ENCODE measurements around the gene TMEM229B.

Gene TMEM229B

GRCh38 chr14:67487937-67488893 is at the start of gene TMEM229B:
Gene TMEM229B, minus strand, starts transcription at chr14:67488721. Its CDS starts 14,798 bp downstream, at chr14:67473923.
- Mint-ChIP-seq H3K9me3 (peaks cover 7 to 16% of the 10 kb centered on the region in 2 donors), H3K4me1 (peaks cover 76% of the 10 kb centered on the region), H3K27me3 (peaks cover 23% of the 10 kb centered on the region), H3K4me3 (peak within 1 kb of the TSS; percentile 70 to 87), H3K27ac (peak within 1 kb of the TSS; percentile 64 to 96)
- peak; percentile 75 to 88 for DNase-seq
- ATAC-seq, result peak; percentile 98

GRCh38 chr14:67537736-67538135 is 49.2 kb upstream of the TMEM229B start:
- Mint-ChIP-seq H3K27me3 (peaks cover 47% of the 10 kb centered on the region), H3K9me3 (no peaks in the 10 kb centered on the region), H3K4me1 (peaks cover 16% of the 10 kb centered on the region), H3K27ac (no peak overlapping the region), H3K4me3 (no peak overlapping the region)
- no peak for ATAC-seq
- DNase-seq, result no peak

- H3K27me3 Mint-ChIP-seq, result peaks cover 56% of the 10 kb centered on the region
These were observed 47.6 kb upstream of the TMEM229B start for GRCh38 chr14:67536087-67536486.

GRCh38 chr14:67533754-67534085 is 45.2 kb upstream of the TMEM229B start:
- DNase-seq (no peak), ATAC-seq (no peak)
- Mint-ChIP-seq H3K4me1 (peaks cover 4% of the 10 kb centered on the region), H3K4me3 (peak overlapping the region; percentile 70 to 83), H3K27ac (peak overlapping the region in 1 of 2 donors; percentile 87), H3K9me3 (no peaks in the 10 kb centered on the region), H3K27me3 (peaks cover 56% of the 10 kb centered on the region)

More at GRCh38 chr14:67536087-67536486, 47.6 kb upstream of the TMEM229B start:
- ATAC-seq (no peak), DNase-seq (no peak)
- H3K9me3 Mint-ChIP-seq, result no peaks in the 10 kb centered on the region
- peaks cover 4% of the 10 kb centered on the region for H3K4me1 Mint-ChIP-seq
- no peak overlapping the region for H3K4me3 Mint-ChIP-seq
- no peak overlapping the region for H3K27ac Mint-ChIP-seq

GRCh38 chr14:67532998-67533753 is 44.7 kb upstream of the TMEM229B start, which contains the start of gene PLEKHH1:
Gene PLEKHH1, plus strand, starts transcription at chr14:67533290. Its CDS starts 8,578 bp downstream, at chr14:67541868.
- peak; percentile 57 to 62 for DNase-seq
- Mint-ChIP-seq H3K4me1 (peaks cover 4% of the 10 kb centered on the region), H3K27me3 (peaks cover 56% of the 10 kb centered on the region), H3K4me3 (peak within 1 kb of the TSS; percentile 75 to 83), H3K9me3 (no peaks in the 10 kb centered on the region), H3K27ac (peak within 1 kb of the TSS in 1 of 2 donors; percentile 87)
- peak; percentile 96 for ATAC-seq

- H3K27me3 Mint-ChIP-seq, result peaks cover 55% of the 10 kb centered on the region
- no peak overlapping the region for H3K27ac Mint-ChIP-seq
- H3K4me1 Mint-ChIP-seq, result peaks cover 4% of the 10 kb centered on the region
- DNase-seq, result no peak
- peak overlapping the region; percentile 13 to 75 for H3K4me3 Mint-ChIP-seq
- no peak for ATAC-seq
- no peaks in the 10 kb centered on the region for H3K9me3 Mint-ChIP-seq
These were observed 44.1 kb upstream of the TMEM229B start for GRCh38 chr14:67532606-67532997.

- ATAC-seq (no peak), DNase-seq (no peak)
- Mint-ChIP-seq H3K27ac (no peak overlapping the region), H3K4me1 (peaks cover 10% of the 10 kb centered on the region), H3K4me3 (no peak overlapping the region), H3K27me3 (peaks cover 64% of the 10 kb centered on the region), H3K9me3 (no peaks in the 10 kb centered on the region)
These were observed 41.7 kb upstream of the TMEM229B start for GRCh38 chr14:67529947-67530935.

GRCh38 chr14:67528276-67528675 is 39.8 kb upstream of the TMEM229B start:
- H3K27me3 Mint-ChIP-seq, result peaks cover 61% of the 10 kb centered on the region
- no peak overlapping the region for H3K4me3 Mint-ChIP-seq
- H3K27ac Mint-ChIP-seq, result no peak overlapping the region
- no peaks in the 10 kb centered on the region for H3K9me3 Mint-ChIP-seq
- DNase-seq, result no peak
- H3K4me1 Mint-ChIP-seq, result peaks cover 6% of the 10 kb centered on the region
- no peak for ATAC-seq

GRCh38 chr14:67527756-67528155 is 39.2 kb upstream of the TMEM229B start:
- H3K4me1 Mint-ChIP-seq, result peaks cover 6% of the 10 kb centered on the region
- no peak for ATAC-seq
- H3K4me3 Mint-ChIP-seq, result no peak overlapping the region
- no peaks in the 10 kb centered on the region for H3K9me3 Mint-ChIP-seq
- no peak for DNase-seq
- H3K27me3 Mint-ChIP-seq, result peaks cover 61% of the 10 kb centered on the region
- no peak overlapping the region for H3K27ac Mint-ChIP-seq

- peaks cover 55% of the 10 kb centered on the region for H3K27me3 Mint-ChIP-seq
- H3K27ac Mint-ChIP-seq, result no peak overlapping the region
- peak; percentile 28 to 45 for DNase-seq
- ATAC-seq, result peak; percentile 90
- peaks cover 6% of the 10 kb centered on the region for H3K4me1 Mint-ChIP-seq
- H3K9me3 Mint-ChIP-seq, result no peaks in the 10 kb centered on the region
- no peak overlapping the region for H3K4me3 Mint-ChIP-seq
These were observed 38.3 kb upstream of the TMEM229B start for GRCh38 chr14:67526676-67527459.

- H3K4me1 Mint-ChIP-seq, result peaks cover 6% of the 10 kb centered on the region
- no peak overlapping the region for H3K27ac Mint-ChIP-seq
- DNase-seq (no peak), ATAC-seq (no peak)
- H3K27me3 Mint-ChIP-seq, result peaks cover 60% of the 10 kb centered on the region
- H3K9me3 Mint-ChIP-seq, result no peaks in the 10 kb centered on the region
- H3K4me3 Mint-ChIP-seq, result no peak overlapping the region
These were observed 37.7 kb upstream of the TMEM229B start for GRCh38 chr14:67526181-67526580.

- Mint-ChIP-seq H3K27me3 (peaks cover 53% of the 10 kb centered on the region), H3K27ac (no peak overlapping the region), H3K4me1 (peaks cover 6% of the 10 kb centered on the region), H3K4me3 (no peak overlapping the region), H3K9me3 (no peaks in the 10 kb centered on the region)
- ATAC-seq (no peak), DNase-seq (no peak)
These were observed 36.9 kb upstream of the TMEM229B start for GRCh38 chr14:67525389-67525788.

- Mint-ChIP-seq H3K27me3 (peaks cover 49% of the 10 kb centered on the region), H3K4me3 (no peak overlapping the region), H3K9me3 (no peaks in the 10 kb centered on the region), H3K4me1 (peaks cover 6% of the 10 kb centered on the region), H3K27ac (no peak overlapping the region)
- ATAC-seq (no peak), DNase-seq (no peak)
These were observed 36.1 kb upstream of the TMEM229B start for GRCh38 chr14:67524634-67524963.

Data from stimulated activated naive CD8-positive, alpha-beta T cell treated with anti-CD3 and anti-CD28 coated beads, Interleukin-15, amount 100 ng/mL, for 72 hours (primary cell).